Measurements from ENCODE around the gene HORMAD2.

HORMAD2 gene

DNA sequence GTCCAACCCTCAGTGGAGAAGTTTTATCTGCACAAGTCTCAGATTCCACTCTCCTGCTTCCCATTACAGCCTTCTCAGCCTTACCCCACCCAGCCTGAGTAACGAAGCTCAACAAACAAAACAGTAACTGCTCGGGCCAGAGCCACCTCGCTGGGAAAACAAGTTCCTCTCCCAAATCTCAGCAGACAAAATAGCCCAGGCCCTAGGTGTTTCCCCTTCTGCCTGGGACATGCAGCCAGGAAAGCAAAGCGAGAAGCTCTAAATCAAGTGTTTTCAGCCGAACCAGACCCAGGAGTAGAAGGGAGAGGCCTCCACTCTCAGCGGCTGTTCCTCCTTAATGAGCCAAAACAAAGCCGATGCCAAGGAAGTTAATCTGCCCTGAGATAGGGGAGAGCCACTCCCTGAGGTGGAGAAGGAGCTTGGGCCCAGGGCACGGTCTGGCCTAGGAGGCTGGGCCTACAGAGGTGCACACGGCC is 122.3 kb downstream of the HORMAD2 start:
- DNase-seq (no peak), ATAC-seq (replicated peaks) (no peak)
- Mint-ChIP-seq H3K27me3 (no peaks in the 10 kb centered on the region), H3K9me3 (no peaks in the 10 kb centered on the region), H3K36me3 (no peaks in the 10 kb centered on the region), H3K27ac (no peak overlapping the region), H3K4me3 (no peak overlapping the region), H3K4me1 (peaks cover 10 to 16% of the 10 kb centered on the region in 2 donors)

DNA sequence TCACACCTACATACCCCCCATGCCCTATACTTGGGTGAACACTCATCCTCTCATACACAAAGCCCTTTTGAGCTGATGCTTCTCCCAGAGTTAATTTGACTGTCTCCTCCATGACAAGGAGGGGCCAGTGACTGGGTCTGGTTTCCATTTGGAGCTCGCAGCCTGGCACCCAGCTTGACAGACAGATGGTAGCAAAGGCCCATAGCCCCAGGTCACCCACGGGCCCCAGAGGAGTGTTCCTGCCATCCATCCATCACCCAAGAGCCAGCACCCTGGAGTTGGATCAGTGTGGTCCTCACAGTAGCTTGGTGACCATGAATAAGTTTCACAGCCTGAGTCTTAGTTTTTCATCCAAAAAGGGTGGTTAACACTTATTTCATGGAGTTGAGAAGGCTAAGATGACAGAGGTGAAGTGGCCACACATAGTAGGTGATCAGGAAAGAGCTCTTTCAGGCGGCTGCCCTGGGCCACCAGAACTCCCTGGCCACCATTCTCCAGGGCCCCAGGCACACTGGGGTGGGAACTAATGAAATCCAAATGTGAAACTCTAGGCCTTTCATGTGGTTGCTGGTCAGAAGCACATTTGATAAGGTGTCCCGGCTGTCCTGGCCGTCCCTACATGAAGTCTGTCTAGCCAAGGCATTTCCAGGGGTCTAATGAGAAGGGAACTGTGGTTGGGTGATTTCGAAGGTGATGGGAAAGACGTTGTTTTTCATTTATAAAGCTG is 123.9 kb downstream of the HORMAD2 start:
- no peaks in the 10 kb centered on the region for H3K27me3 Mint-ChIP-seq
- ATAC-seq (replicated peaks): no peak
- H3K9me3 Mint-ChIP-seq: no peaks in the 10 kb centered on the region
- H3K36me3 Mint-ChIP-seq: no peaks in the 10 kb centered on the region
- no peak overlapping the region for H3K4me3 Mint-ChIP-seq
- no peak overlapping the region for H3K27ac Mint-ChIP-seq
- no peak for DNase-seq
- peaks cover 3 to 6% of the 10 kb centered on the region in 2 donors for H3K4me1 Mint-ChIP-seq

GRCh38 chr22:30204742-30205111 is 124.5 kb downstream of the HORMAD2 start:
- Mint-ChIP-seq H3K36me3 (no peaks in the 10 kb centered on the region), H3K4me3 (no peak overlapping the region), H3K4me1 (peaks cover 0 to under 1% of the 10 kb centered on the region in 2 donors), H3K27me3 (no peaks in the 10 kb centered on the region), H3K27ac (no peak overlapping the region), H3K9me3 (no peaks in the 10 kb centered on the region)
- ATAC-seq (replicated peaks) (no peak), DNase-seq (no peak)

DNA sequence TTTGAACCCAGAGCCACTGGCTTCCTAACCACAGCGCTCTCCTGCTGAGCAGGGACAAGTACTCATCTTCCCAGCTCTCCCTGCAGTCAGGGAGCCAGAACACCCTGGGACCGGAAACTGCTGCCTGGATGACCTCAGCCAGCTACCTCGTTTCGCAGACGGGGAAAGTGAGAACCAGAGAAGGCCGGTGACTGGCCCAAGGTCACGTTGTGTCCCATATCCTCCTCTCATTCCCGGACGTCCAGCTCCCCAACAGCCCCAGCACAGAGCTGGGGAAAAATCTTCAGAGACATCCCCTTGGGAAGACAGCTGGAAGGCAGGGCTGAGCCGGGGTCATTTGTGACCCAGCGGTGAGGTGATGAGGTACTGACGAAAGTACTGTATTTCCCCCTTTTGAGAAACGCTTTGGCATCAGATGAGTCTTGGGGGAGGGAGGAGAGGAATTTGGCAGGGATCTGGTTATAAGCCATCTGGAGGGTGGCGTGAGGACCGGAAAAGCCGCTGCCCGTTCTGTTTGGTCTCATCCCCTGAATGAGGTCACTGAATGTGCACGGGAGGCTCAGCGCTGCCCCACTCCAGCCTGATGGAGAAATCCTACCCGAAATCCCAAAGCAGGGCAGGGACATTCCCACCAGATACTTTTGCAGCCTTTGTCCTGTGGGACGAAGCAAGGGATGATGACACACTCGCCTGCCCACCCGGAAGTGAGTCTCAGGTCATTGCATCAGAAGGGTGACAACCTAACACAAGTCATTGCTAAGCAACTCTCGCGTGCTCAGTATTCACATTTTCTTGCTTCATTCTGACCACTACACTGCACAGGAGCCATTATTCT is 125.2 kb downstream of the HORMAD2 start:
- DNase-seq: no peak
- no peak overlapping the region for H3K4me3 Mint-ChIP-seq
- no peaks in the 10 kb centered on the region for H3K9me3 Mint-ChIP-seq

DNA sequence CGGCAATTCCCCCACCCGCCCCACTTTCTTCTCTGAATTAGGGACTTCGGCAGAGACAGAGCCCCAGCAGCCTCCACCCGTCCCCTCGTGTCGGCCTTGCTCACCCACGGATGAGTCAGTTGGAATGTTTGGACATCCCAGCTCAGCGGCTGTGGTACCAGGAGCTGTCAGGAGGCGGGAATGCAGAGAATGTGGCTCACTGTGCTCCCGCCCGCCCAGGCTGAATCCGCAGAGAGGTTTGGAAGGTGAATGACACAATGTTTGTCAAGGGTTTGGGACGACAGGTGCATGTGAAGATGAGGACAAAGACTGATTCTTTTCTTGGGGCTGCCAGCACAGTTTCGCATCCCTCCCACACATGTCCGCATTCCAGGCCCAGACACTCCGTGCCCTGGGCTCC is 126.7 kb downstream of the HORMAD2 start:
- H3K27ac Mint-ChIP-seq: no peak overlapping the region

More for the DNA sequence above, 125.2 kb downstream of the HORMAD2 start:
- H3K27me3 Mint-ChIP-seq: peaks cover 5 to 6% of the 10 kb centered on the region in 2 donors
- ATAC-seq (replicated peaks): no peak
- H3K4me1 Mint-ChIP-seq: no peaks in the 10 kb centered on the region
- no peaks in the 10 kb centered on the region for H3K36me3 Mint-ChIP-seq
- H3K27ac Mint-ChIP-seq: no peak overlapping the region

DNA sequence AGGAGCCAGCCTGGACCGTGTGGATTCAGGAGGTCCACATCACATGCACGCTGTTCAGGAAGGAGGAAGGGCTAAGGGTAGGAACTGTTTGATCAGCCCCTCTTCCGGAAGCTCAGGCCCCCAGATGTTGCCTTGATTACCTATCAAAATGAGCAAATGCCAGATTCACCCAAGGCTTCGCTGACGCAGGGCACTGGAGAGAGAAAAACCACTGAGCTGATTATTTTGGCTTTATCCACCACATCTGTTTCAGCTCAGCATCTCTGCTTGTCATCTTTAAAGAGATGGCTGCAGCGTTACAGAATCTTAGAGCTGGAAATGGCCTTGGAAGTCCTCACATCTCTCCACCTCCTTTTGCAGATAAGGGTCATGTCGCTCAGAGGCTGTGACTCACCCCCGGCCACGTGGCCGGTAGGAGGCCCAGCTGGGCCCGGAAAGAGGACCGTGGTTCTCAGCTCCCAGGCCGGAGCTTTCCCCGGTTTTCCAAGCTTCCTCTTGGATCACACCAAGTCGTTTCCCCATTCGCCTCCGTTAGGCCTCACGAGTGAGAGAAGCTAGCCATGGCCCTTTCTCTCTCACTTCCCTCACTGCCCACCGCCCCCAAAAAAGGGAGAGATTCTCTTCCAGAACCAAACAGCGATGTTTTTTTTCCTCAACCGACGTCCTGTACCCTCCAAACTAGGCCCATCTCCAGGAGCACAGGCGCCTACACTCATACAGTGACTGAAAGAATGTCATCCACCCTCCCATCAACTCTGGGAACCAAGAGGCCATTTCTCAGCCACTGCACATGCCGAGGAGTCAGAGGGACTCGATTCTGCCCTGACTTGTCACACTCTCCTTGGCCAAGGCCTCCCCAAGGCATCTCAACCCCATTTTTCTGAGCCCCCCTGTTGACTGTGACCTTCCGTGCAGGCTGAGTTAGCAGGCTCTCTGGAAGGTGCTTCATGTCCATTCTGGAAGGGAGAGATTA is 128.7 kb downstream of the HORMAD2 start:
- DNase-seq (no peak), ATAC-seq (replicated peaks) (no peak)
- peaks cover 4 to 5% of the 10 kb centered on the region in 2 donors for H3K4me1 Mint-ChIP-seq
- no peaks in the 10 kb centered on the region for H3K9me3 Mint-ChIP-seq
- no peaks in the 10 kb centered on the region for H3K36me3 Mint-ChIP-seq
- peaks cover 12 to 14% of the 10 kb centered on the region in 2 donors for H3K27me3 Mint-ChIP-seq
- H3K4me3 Mint-ChIP-seq: no peak overlapping the region
- no peak overlapping the region for H3K27ac Mint-ChIP-seq

More for the DNA sequence above, 126.7 kb downstream of the HORMAD2 start:
- peaks cover 5 to 6% of the 10 kb centered on the region in 2 donors for H3K27me3 Mint-ChIP-seq
- no peak overlapping the region for H3K4me3 Mint-ChIP-seq
- H3K36me3 Mint-ChIP-seq: no peaks in the 10 kb centered on the region
- no peaks in the 10 kb centered on the region for H3K4me1 Mint-ChIP-seq
- no peak for DNase-seq
- ATAC-seq (replicated peaks): no peak
- H3K9me3 Mint-ChIP-seq: no peaks in the 10 kb centered on the region

- Mint-ChIP-seq H3K36me3 (no peaks in the 10 kb centered on the region), H3K27me3 (peaks cover 12 to 14% of the 10 kb centered on the region in 2 donors), H3K27ac (no peak overlapping the region), H3K4me1 (peaks cover 4 to 5% of the 10 kb centered on the region in 2 donors), H3K4me3 (no peak overlapping the region), H3K9me3 (no peaks in the 10 kb centered on the region)
- DNase-seq (no peak), ATAC-seq (replicated peaks) (no peak)
These were observed 129.4 kb downstream of the HORMAD2 start for GRCh38 chr22:30209642-30210041.

GRCh38 chr22:30210235-30210909 is 130.1 kb downstream of the HORMAD2 start:
- Mint-ChIP-seq H3K27ac (no peak overlapping the region), H3K4me3 (no peak overlapping the region)

GRCh38 chr22:30211124-30211820 is 131.0 kb downstream of the HORMAD2 start:
- DNase-seq: no peak
- peaks cover 4 to 11% of the 10 kb centered on the region in 2 donors for H3K4me1 Mint-ChIP-seq
- no peak for ATAC-seq (replicated peaks)
- H3K9me3 Mint-ChIP-seq: no peaks in the 10 kb centered on the region
- H3K36me3 Mint-ChIP-seq: no peaks in the 10 kb centered on the region
- no peak overlapping the region for H3K27ac Mint-ChIP-seq
- peaks cover 14 to 15% of the 10 kb centered on the region in 2 donors for H3K27me3 Mint-ChIP-seq
- no peak overlapping the region for H3K4me3 Mint-ChIP-seq

More at GRCh38 chr22:30210235-30210909, 130.1 kb downstream of the HORMAD2 start:
- ATAC-seq (replicated peaks) (no peak), DNase-seq (no peak)
- Mint-ChIP-seq H3K9me3 (no peaks in the 10 kb centered on the region), H3K36me3 (no peaks in the 10 kb centered on the region), H3K27me3 (peaks cover 14 to 15% of the 10 kb centered on the region in 2 donors), H3K4me1 (peaks cover 4 to 8% of the 10 kb centered on the region in 2 donors)

DNA sequence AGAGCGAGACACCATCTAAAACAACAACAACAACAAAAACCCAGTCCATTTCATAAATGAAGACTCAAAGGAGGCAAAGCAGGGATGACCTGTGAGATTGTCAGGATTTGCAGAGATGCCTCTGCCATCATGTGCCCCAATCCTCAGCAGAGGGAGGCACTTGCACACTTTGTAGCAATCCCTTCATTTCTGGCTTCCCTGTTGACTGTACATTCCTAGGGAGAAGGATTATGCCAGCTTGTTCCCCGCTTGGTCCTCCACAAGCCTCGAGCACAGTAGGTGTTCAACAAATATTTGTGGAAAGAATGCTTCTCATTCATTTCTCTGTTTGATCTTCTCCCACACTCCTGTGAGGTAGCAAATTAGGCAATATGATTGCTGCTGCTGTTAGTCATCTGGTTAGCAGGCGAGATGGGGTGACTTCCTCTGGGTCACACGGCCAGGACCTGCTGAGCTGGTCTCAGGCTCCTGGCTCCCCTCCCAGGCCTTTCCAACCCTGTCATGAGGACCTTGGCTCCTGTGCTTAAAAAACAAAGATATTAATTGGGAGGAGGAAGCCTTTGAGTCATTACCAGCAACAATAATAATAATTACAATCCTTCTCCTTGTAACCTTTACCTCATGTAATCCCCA is 132.2 kb downstream of the HORMAD2 start:
- ATAC-seq (replicated peaks) (peak in 1 of 2 donors; percentile 44), DNase-seq (no peak)
- H3K4me3 Mint-ChIP-seq: no peak overlapping the region

DNA sequence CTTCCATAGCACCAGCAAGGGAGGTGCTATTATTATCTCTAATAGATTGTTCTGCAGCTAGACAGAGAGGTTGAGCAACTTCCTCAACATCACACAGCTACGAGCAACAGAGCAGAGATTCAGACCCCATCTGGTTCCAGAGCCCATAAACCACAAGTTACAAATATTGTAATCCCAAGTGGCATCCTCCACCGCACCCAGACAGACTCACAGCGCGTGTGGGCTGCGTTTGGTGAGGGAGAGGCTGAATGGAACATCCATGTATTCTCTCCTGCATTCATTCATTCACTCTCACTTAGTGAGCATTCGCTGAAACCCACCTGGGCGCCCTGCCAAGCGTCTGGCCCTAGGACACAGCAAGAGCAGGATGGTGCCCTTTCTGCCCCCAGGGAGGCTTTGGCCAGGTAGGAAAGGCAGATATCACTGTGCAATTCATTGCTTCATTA is 132.8 kb downstream of the HORMAD2 start:
- DNase-seq: no peak
- Mint-ChIP-seq H3K4me1 (peaks cover 4 to 11% of the 10 kb centered on the region in 2 donors), H3K9me3 (no peaks in the 10 kb centered on the region), H3K27ac (no peak overlapping the region), H3K36me3 (no peaks in the 10 kb centered on the region), H3K4me3 (no peak overlapping the region), H3K27me3 (peaks cover 14 to 15% of the 10 kb centered on the region in 2 donors)
- ATAC-seq (replicated peaks): peak in 1 of 2 donors; percentile 22

More for the DNA sequence above, 132.2 kb downstream of the HORMAD2 start:
- Mint-ChIP-seq H3K9me3 (no peaks in the 10 kb centered on the region), H3K27ac (no peak overlapping the region), H3K27me3 (peaks cover 14 to 15% of the 10 kb centered on the region in 2 donors), H3K4me1 (peaks cover 4 to 11% of the 10 kb centered on the region in 2 donors), H3K36me3 (no peaks in the 10 kb centered on the region)

GRCh38 chr22:30214703-30215407 is 134.6 kb downstream of the HORMAD2 start:
- peaks cover 9 to 11% of the 10 kb centered on the region in 2 donors for H3K4me1 Mint-ChIP-seq
- no peak for DNase-seq
- H3K36me3 Mint-ChIP-seq: no peaks in the 10 kb centered on the region
- ATAC-seq (replicated peaks): no peak
- H3K4me3 Mint-ChIP-seq: no peak overlapping the region
- H3K9me3 Mint-ChIP-seq: no peaks in the 10 kb centered on the region
- no peak overlapping the region for H3K27ac Mint-ChIP-seq
- peaks cover 14 to 15% of the 10 kb centered on the region in 2 donors for H3K27me3 Mint-ChIP-seq
